GM21717 (cell line): ENCODE results near the gene FBRSL1.

Experiments
- ATAC-seq: cut with Tn5 transposase; IDR thresholded peaks from one replicate; pipeline ENCODE4 v1.9.1; 2021; ENCODE audit warnings: mild to moderate bottlenecking, moderate library complexity; ENCODE audit not compliant: unreplicated experiment

FBRSL1 gene

DNA sequence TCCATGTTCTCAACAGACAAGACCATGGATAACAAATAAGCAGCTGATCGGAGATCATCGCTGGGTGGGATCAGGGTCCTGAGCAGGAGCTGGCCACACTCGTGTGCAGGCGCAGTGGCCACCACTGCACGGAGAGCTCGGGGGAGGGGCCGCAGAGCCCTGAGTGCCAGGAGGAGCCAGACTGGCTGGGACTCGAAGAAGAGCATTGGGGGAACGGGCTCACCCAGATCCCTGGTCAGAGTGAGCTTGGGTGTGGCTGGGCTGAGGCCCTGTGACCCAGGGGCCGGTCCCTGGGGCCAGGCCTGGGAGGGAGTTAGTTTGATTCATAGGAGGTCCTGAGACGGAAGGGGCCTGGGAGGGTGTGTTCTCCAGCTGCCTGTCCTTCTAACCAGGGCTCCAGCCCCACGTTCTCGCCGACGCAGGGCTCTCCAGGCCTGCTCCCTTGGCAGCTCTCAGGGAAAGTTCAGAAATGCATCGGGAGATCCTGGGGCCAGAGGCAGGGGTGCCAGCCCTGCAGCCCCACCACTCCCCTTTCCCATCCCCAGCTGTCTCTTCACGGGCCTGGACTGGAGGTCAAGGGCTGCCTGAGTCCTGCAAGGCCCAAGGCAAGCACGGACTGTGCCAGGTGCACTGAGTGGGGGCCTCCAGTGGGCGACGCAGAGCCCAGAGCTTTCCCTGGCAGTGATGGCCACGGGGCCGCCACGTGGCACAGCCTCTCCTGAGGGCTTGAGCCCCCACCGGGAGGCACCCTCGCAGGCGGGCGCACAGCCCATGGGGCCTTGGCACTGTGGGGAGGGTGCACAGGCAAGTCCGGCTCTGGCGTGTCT, 48.1 kb downstream of the FBRSL1 start:
- ATAC-seq, result no peak

DNA sequence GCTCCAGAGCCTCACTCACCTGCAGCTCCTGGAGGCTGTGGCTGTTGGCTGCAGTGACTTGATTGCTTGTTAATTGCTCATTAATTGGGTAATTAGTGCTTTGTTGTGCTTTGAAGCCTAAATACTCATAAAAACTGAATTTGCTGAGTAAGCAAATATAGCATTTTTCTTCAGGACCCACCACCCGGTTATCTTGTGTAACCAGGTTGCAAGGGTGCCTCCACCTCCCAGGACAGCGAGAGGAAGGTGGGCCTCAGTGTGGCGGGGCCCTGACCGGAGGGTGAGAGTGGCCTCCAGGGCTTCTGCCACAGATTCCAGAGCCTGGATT, 48.7 kb downstream of the FBRSL1 start:
- no peak for ATAC-seq

DNA sequence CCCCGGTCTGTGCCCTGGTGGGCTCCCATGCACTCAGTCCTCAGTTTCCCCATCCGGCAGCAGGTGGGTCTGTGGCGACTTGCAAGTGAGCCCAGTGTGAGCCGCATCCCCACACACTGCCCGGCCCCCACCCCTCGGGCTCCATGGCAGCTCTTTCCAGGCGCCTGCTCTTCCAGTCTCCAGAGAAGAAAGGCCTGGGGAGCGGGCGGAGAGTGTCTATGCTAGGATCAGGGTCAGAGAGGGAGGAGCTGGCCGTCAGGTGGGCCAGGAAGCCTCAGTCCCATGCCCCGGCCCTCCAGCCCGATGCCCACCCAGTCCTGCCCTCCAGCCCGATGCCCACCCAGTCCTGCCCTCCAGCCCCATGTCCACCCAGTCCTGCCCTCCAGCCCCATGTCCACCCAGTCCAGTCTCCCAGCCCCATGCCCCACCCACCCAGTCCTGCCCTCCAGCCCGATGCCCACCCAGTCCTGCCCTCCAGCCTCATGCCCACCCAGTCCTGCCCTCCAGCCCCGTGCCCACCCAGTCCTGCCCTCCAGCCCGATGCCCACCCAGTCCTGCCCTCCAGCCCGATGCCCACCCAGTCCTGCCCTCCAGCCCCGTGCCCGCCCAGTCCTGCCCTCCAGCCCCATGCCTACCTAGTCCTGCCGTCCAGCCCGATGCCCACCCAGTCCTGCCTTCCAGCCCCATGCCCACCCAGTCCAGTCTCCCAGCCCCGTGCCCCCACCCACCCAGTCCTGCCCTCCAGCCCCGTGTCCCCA, 49.2 kb downstream of the FBRSL1 start:
- no peak for ATAC-seq

DNA sequence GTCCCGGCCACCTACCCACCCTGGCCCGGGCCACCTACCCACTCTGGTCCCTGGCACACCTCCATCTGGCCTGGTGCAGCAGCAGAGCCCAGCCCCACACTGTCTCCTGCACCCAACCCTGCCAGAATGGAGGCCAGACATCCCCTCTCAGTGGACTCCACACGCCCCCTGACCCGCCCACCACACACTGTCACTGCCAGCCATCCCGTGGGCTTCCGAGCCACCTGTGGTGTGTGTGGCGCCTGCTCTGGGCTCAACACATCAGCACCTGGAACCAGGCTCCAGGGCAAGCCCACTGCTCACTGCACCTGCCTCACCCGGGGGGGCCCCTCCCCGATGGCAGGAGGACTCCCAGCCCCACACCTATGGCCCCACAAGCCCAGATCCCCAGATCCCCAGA, 50.5 kb downstream of the FBRSL1 start:
- ATAC-seq, result no peak

DNA sequence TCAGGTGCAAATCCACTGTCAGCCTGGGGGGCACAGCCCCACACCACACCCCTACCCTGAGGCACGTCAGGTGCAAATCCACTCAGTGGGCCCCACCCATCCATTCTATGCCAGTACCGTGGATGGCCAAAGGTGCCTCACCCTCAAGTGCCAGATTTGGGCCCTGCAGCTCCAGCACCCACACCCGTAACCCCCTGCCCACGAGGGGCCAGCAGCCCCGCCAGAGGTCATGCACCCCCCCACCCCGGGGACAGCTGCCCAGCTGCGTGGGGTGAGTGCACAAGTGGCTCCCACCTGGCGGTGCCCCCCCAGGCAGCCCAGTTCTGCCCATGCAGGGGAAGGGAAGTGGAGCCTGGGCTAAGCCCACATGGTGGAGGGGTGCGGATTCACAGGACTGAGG, 51.2 kb downstream of the FBRSL1 start:
- ATAC-seq, result no peak

DNA sequence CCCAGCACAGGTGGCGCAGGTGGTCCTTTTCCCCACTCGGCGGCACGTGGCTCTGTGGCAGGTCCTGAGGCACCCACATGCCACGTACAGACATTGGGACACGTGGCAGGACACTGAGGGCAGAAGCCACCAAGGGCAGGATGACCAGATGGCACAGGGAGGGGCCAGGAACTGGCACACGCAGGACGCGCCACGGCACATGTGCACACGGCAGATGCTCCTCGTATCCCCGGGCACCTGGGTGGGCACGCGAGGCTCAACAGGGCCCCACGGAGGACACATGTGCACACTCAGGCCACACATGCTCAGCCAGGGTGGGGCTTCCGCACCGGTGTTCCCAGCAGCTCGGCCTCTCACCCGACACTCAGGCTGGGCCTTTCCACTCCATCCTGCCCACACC, 52.0 kb downstream of the FBRSL1 start:
- no peak for ATAC-seq

DNA sequence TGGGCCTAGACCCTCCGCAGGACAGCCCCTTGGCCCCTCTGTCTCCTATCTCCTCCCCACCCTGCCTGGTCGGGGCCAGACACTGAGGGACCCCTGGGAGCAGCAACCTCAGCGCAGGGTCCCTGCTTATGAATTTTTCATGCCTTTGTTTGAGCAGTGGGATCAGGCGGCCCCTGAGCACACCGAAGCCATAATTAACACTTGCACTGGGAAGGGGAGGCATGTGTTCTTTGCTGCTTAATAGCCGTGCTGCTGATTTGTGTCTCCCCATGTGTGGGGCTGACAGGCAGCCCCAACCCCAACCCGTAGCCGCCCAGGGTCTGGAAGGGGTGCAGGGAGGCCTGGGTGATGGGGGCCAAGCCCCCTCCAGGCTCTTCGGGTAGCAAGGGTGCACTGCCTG, 52.7 kb downstream of the FBRSL1 start:
- no peak for ATAC-seq

DNA sequence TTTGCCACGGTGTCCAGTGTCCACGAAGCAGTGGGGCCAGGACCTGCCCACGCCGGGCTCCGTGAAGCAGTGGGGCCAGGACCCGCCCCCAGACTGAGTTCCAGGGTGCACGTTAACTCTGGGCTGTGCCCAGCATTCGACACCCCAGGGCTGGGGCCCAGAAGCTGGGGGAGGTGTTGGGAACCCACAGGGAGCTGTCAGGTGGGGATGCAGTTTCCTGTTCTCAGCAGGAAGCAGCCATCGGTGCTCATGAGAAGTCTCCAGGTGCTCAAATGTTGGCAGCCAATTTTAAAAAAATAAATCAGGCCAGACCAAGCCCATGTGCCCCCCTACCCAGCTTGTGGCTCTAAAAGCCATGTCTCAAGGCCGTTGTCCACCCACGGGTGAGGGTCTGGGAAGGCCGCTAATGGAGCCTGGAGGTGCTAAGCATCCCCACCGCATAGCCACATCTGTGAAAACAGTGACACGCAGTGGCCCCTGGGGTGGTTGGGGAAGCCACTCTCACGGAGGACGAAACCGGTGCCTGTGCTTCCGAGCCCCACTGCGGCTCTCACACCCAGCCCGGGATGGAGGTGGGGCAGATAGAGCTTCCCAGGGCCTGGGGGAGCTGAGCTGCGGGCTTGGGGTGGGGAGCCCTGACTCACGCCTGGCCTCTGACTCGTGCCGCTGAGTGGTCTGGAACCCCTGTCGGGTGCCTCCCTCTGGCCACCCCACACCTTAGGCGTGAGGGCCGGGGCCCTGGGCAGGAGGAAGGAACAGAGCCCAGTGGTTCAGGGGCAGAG, 53.5 kb downstream of the FBRSL1 start:
- ATAC-seq, result no peak

DNA sequence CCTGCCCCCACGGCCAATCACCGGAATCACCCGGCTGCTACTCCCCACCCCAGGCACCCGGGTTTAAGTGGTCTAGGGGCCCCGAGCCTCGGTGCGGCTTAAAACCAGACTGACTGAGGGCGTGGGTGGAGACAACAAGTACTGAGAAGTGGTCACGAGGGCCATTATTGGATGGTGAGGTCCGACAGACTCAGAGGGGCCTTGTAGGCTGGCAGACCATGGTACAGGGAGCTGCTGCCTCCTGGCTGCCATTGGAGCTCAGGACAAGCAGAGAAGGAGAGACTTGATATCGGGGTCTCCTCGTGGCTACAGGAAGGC, 54.1 kb downstream of the FBRSL1 start:
- ATAC-seq, result no peak

DNA sequence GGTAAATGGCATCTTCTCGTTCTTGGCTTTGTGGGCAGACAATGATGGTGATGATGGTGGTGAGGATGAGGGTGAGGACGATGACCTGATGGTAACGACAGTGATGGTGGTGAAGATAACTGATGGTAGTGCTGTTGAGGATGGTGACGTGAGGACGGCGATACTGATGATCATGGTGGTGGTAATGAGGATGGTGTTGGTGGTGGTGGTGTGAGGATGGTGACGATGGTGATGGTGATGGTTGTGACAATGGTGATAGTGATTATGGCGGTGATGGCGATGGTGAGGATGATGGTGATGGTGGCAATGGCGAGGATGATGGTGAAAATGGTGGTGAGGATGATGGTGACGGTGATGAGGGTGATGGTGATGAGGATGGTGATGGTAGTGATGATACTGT, 54.5 kb downstream of the FBRSL1 start:
- no peak for ATAC-seq

DNA sequence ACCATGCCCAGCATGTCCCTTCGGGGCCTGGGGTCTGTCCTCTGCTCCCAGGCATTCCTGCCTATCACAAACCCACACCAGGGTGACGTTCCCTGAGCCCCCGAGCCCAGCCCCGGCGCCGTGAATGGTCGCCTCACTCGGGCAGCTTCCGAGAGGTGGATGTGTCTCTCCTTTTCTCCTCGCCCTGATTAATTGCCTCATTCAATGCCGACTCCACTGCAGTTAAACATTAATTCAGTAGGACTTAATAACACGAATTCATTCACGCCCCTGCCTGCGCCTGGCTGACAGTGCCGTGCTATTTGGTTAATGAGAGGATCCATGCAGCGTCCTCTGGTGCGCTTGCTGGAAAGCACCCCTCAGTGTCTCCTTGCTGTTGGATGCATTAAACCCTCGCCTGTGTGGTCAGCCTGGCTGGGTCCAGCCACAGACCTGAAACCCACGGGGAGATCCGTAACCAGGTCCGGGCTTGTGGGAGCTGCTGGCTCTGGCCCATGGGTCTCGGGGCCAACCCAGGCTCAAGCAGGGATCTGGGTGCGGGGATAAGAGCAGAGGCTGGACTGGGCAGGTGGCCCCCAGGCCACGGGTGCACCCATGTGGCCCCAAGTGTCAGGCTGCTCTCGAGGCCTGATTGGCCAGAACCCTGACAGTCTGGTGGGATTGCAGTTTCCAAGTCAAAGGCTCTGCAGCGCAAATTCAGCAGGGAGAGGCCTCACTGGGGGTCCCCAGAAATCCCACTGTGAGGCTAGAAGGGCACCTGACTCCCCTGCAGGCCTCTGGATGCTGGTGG, 55.4 kb downstream of the FBRSL1 start:
- ATAC-seq, result no peak

DNA sequence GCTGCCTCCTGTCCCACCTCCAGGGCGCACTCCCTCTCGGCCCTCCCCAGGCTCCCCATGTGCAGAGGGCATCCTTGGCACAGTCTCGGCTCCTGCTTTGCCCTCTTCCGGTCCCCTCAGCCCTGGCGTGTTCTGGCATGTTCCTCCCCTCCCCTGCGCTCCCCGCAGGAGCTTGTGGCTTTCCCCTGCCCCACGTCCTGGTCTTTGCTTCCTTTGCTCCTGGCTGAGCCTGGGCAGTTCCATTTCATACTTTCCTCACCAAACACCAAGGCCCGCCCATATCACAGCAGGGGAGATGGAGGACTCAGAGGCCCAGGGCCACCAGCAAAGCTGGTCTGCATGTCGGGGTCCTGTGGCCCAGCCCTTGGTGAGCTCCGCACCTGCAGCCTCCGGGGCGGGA, 56.0 kb downstream of the FBRSL1 start:
- ATAC-seq, result no peak

DNA sequence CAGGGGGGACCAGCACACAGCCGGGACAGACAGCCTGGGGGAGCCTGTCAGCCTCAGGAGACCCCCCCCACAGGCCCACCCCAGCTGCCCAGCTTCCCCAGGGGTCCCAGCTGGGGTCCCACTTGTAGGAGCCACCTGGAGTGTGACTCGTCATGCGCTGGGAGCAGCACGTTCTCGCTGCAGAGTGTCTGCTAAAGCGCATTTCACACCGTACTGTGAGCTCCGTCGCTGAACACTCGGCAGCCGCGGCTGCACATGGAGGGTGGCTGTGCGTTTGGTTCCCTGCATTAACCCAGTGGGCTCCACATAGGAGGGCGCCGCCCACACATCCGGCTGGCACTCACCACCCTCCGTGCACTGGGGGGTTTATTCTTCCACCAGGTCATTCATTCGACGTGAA, 56.7 kb downstream of the FBRSL1 start:
- ATAC-seq, result no peak

DNA sequence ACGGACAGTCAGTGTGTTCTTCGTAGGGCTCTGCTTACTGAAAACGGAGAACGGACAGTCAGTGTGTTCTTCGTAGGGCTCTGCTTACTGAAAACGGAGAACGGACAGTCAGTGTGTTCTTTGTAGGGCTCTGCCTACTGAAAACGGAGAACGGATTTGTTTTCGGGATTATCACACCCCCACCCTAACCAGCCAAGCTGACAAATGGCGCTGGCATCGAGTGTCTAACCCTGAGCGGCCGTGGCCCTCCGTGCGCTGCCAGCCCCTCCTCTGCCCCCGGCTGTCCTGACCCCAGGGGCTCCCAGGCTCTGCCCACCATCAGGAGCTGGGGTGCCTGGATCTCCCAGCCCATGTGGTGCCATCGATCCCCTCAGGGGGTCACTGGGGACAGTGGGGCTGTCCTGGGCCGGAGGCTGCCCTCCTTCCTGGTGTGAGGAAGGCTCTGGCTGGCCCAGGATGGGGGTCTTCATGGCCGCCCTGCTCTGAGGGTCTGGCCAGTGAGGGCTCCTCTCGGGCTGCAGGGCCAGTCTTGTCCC, 57.3 kb downstream of the FBRSL1 start:
- ATAC-seq, result no peak

DNA sequence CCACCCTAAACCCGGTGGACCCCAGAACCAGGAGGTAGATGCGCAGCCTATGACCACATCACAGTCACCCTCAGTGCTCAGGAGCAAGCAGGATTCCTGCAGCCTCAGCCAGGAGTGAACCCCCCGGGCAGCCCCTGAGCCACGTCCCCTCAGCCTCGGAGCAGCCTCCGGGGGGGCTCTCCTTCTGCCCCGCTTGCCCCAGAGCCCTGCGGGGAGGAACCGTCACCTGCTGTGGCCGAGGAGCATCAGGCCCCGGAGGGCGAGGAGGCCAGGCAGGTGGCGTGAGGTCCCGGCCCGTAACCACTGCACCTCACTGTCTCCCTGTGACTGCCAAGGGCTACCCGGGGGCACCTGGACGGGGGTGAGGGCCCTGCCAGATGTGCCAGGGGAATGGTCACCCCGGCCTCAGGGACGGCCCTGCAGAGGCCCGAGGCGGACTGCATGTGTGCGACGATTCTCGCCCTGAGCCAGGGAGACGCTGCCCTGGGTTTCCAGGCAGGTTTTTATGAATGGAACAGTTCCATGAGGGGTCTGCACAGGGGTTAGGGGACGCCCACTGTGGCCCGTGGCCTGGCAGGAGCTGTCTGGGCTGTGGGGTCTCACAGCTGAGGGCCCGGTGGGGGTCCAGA, 58.6 kb downstream of the FBRSL1 start:
- ATAC-seq, result no peak

DNA sequence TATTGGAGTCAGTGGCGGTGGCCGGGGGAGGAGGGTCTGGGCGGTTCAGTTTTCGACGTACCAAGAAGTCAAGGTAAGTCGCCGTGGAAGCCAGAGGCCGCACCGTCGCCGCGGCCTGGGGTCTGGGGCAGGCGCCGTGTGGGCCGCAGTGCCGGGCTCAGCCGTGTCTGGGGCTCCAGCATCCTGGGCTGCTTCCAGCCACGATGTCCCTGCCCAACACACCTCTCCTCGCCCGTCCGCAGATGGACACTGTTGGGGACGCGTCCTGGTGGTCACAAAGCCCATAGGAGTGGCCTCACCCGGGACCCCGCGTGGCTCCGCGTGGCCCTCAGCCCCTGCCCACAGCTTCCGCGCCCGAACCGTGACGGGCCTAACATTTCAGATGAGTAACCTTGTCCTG, 59.1 kb downstream of the FBRSL1 start:
- ATAC-seq, result no peak

DNA sequence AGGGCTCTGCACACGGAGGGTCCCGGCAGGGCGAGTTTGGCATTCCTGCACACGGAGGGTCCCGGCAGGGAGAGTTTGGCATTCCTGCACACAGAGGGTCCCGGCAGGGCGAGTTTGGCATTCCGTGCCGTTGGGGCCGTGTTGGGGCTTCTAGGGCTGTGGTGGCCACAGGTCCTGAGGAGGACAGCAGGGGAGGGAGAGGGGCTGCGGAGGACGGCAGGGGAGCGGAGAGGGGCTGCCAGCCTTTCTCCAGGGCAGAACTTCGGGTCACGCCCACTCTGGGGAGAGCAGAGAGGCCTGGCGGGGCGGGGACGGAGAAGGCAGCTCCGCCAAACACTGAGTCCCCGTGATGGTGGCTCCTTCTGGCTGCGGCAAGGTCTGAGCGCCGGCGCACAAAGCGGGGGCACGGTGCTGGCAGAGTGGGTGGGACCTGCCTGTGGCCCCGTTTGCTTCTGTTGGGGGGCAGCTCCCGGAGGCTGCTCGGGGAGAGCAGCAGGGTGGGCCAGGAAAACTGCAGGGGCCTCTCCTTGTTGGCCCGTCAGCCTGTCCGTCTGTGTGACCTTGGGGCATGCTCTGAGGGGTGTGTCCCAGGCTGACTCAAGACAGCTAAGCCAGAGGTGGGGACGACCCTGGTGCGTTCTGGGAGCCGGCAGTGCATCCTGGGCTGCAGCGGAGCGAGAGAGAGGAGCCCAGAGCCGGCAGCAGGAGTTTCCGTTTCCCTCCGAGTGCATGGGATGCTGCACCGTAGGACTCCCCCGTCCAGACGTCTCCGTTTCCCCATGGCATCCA, 60.3 kb downstream of the FBRSL1 start:
- no peak for ATAC-seq

DNA sequence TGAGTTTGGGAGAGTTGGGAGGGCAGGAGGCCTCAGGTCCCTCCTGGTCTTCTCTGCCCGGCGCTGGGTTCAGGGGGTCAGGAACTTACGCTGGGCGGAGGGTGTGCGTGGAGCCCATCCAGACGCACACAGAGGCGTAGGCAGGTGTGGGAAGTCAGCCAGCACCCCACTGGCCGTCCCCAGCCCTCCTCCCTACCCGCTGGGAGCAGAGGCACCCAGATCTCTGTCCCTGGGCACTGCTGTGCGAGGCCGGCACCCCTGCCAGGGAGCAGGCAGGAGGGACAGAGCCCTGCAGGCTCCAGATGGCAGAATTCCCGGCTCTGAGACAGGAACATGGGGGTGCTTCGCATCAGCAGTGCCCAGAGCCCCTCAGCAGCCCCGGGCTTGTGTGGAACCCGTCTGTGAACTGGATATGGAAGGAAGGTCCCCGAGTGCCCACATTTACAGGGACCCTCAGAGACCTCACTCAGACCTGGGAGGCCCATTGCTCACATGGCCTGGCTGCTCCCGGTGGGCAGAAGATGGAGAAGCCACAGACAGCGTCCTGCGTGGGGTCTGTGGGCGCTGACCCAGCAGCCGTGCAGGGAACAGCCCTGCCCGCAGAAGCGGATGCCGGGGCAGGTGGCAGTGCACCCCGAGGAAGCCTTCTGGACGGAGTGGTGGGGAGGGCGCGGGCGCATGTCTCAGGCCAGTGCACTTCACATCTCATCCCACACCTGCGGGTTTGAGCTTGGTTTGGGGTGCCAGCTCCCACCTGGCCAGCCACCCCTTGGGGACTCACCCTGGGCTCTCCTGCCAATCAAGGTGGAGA, 61.1 kb downstream of the FBRSL1 start:
- ATAC-seq, result no peak

DNA sequence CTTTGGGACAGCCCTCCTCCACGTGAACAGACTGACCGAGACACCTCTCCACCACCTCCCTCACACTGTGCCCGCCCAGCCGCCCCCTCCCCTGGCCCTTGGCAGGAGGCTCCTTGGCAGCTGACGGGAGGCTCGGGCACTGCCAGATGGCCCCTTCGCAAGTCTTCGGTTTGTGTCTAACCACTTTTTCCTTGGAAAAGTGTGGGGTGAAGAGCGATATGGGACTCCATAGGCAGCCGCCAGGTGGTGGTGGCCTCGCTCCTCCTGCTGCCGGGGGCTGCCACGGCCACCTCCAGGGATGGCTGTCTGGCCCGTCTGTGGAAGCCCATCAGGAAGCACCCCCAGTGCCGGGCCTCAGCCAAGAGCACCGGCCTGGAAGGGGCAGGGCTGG, 61.7 kb downstream of the FBRSL1 start:
- ATAC-seq, result no peak
